ENCODE data around the gene INSL3. TPM values are rescaled to one million over a fixed set of nuclear protein-coding genes. Genes with fewer than 3 reads are reported as not detected.

INSL3 gene
- total RNA-seq, 1 experiment from 2014 or later: 4.0 TPM

GRCh38 chr19:17861542-17862402 lies 40.5 kb upstream of the INSL3 start:
- H2AFZ ChIP-seq: no peak overlapping the region
- H3K9me3 ChIP-seq (ENCODE audit: insufficient read depth, low read depth): no peaks in the 10 kb centered on the region
- no TSS peak for BruUV-seq (replicated peaks)
- H3K4me1 ChIP-seq (replicated peaks; ENCODE audit: insufficient read depth): peaks cover 42% of the 10 kb centered on the region
- no peaks in the 10 kb centered on the region for H3K9me2 ChIP-seq (ENCODE audit: insufficient read depth)
- H3K79me2 ChIP-seq (ENCODE audit: low read depth): peaks cover 42% of the 10 kb centered on the region
- CTCF ChIA-PET: no interaction called here
- POLR2A ChIA-PET (ENCODE audit: unreplicated experiment): no interaction called here
- H3K4me3 ChIP-seq: peak overlapping the region; percentile 87
- H3K36me3 ChIP-seq (ENCODE audit: low read depth): peaks cover 42% of the 10 kb centered on the region
- peak overlapping the region; percentile 98 for H3K4me2 ChIP-seq
- no peaks in the 10 kb centered on the region for H3K27me3 ChIP-seq (ENCODE audit: insufficient read depth, low read depth)
- peaks cover 56% of the 10 kb centered on the region for H4K20me1 ChIP-seq (ENCODE audit: insufficient read depth)
- intact Hi-C loops (cut with micrococcal nuclease; ENCODE audit: unreplicated experiment): no loop called here
- peaks cover 64% of the 10 kb centered on the region for H3F3A ChIP-seq (ENCODE audit: insufficient read depth, low read depth)
- DNase-seq: no peak
- TF ChIP-seq EZH2 (IDR thresholded peaks at IDR 0.05; ENCODE audit: low read depth): no peak
- no peak for TF ChIP-seq CTCF (conservative IDR thresholded peaks at IDR 0.05)
- peak overlapping the region; percentile 79 for H3K27ac ChIP-seq

- ChIA-PET CTCF (no interaction called here), POLR2A (ENCODE audit: unreplicated experiment) (interaction anchor here (0.6 kb wide), 1 partner anchor 549 kb away, joined by 4 read pairs; no protein-coding TSS in a partner anchor)
- Histone ChIP-seq H3K27ac (peak overlapping the region; percentile 79), H3K27me3 (ENCODE audit: insufficient read depth, low read depth) (no peaks in the 10 kb centered on the region), H3K79me2 (ENCODE audit: low read depth) (peaks cover 42% of the 10 kb centered on the region), H2AFZ (no peak overlapping the region), H3K4me3 (peak overlapping the region; percentile 87), H3K9me3 (ENCODE audit: insufficient read depth, low read depth) (no peaks in the 10 kb centered on the region), H3K36me3 (ENCODE audit: low read depth) (peaks cover 42% of the 10 kb centered on the region), H3K4me2 (peak overlapping the region; percentile 98), H4K20me1 (ENCODE audit: insufficient read depth) (peaks cover 56% of the 10 kb centered on the region), H3K9me2 (ENCODE audit: insufficient read depth) (no peaks in the 10 kb centered on the region), H3F3A (ENCODE audit: insufficient read depth, low read depth) (peaks cover 59% of the 10 kb centered on the region), H3K4me1 (replicated peaks; ENCODE audit: insufficient read depth) (peaks cover 41% of the 10 kb centered on the region)
- no TSS peak for BruUV-seq (replicated peaks)
- no peak for DNase-seq
- intact Hi-C loops (cut with micrococcal nuclease; ENCODE audit: unreplicated experiment): no loop called here
- TF ChIP-seq EZH2 (IDR thresholded peaks at IDR 0.05; ENCODE audit: low read depth): no peak
- TF ChIP-seq CTCF (conservative IDR thresholded peaks at IDR 0.05): no peak
These were observed 39.7 kb upstream of the INSL3 start for GRCh38 chr19:17860993-17861360.

GRCh38 chr19:17860331-17860992 lies 39.1 kb upstream of the INSL3 start:
- H3K27ac ChIP-seq: peak overlapping the region; percentile 79
- BruUV-seq (replicated peaks): no TSS peak
- POLR2A ChIA-PET (ENCODE audit: unreplicated experiment): interaction anchor here (0.5 to 0.6 kb wide), 2 partner anchors 524 to 548 kb away, joined by 3 to 4 read pairs; no protein-coding TSS in a partner anchor
- peaks cover 53% of the 10 kb centered on the region for H4K20me1 ChIP-seq (ENCODE audit: insufficient read depth)
- intact Hi-C loops (cut with micrococcal nuclease; ENCODE audit: unreplicated experiment): no loop called here
- H3K4me1 ChIP-seq (replicated peaks; ENCODE audit: insufficient read depth): peaks cover 36% of the 10 kb centered on the region
- peaks cover 42% of the 10 kb centered on the region for H3K79me2 ChIP-seq (ENCODE audit: low read depth)
- peaks cover 54% of the 10 kb centered on the region for H3F3A ChIP-seq (ENCODE audit: insufficient read depth, low read depth)
- H3K4me3 ChIP-seq: peak overlapping the region; percentile 87
- H3K9me3 ChIP-seq (ENCODE audit: insufficient read depth, low read depth): no peaks in the 10 kb centered on the region
- TF ChIP-seq CTCF (conservative IDR thresholded peaks at IDR 0.05) (no peak), EZH2 (IDR thresholded peaks at IDR 0.05; ENCODE audit: low read depth) (no peak)
- DNase-seq: no peak
- H2AFZ ChIP-seq: no peak overlapping the region
- H3K4me2 ChIP-seq: peak overlapping the region; percentile 98
- no peaks in the 10 kb centered on the region for H3K27me3 ChIP-seq (ENCODE audit: insufficient read depth, low read depth)
- H3K36me3 ChIP-seq (ENCODE audit: low read depth): peaks cover 42% of the 10 kb centered on the region
- CTCF ChIA-PET: no interaction called here
- H3K9me2 ChIP-seq (ENCODE audit: insufficient read depth): no peaks in the 10 kb centered on the region

Measured in PC-9 (cell line).